ENCODE measurements around the gene RAB11A. TPM values are rescaled to one million over a fixed set of nuclear protein-coding genes. Genes with fewer than 3 reads are reported as not detected.

RAB11A gene
- polyA plus RNA-seq, 1 donor from 2014 or later: 600 TPM

- no peak overlapping the region for H3K27ac ChIP-seq (ENCODE audit: low read length)
- H3K4me2 ChIP-seq (ENCODE audit: low read length): no peak overlapping the region
- no peak overlapping the region for H3K4me3 ChIP-seq (ENCODE audit: low read length)
- no peak for TF ChIP-seq RAD21 (conservative IDR thresholded peaks at IDR 0.05)
- no peak for TF ChIP-seq MXI1 (conservative IDR thresholded peaks at IDR 0.05; ENCODE audit: poor library complexity, severe bottlenecking)
- TF ChIP-seq EP300 (conservative IDR thresholded peaks at IDR 0.05; ENCODE audit: poor library complexity, severe bottlenecking): no peak
- TF ChIP-seq SMC3 (conservative IDR thresholded peaks at IDR 0.05; ENCODE audit: poor library complexity): no peak
- no peak for TF ChIP-seq POLR2AphosphoS5 (IDR thresholded peaks at IDR 0.05)
- TF ChIP-seq TAF1 (IDR thresholded peaks at IDR 0.05; ENCODE audit: low read depth): no peak
- TF ChIP-seq, protein P1, sequence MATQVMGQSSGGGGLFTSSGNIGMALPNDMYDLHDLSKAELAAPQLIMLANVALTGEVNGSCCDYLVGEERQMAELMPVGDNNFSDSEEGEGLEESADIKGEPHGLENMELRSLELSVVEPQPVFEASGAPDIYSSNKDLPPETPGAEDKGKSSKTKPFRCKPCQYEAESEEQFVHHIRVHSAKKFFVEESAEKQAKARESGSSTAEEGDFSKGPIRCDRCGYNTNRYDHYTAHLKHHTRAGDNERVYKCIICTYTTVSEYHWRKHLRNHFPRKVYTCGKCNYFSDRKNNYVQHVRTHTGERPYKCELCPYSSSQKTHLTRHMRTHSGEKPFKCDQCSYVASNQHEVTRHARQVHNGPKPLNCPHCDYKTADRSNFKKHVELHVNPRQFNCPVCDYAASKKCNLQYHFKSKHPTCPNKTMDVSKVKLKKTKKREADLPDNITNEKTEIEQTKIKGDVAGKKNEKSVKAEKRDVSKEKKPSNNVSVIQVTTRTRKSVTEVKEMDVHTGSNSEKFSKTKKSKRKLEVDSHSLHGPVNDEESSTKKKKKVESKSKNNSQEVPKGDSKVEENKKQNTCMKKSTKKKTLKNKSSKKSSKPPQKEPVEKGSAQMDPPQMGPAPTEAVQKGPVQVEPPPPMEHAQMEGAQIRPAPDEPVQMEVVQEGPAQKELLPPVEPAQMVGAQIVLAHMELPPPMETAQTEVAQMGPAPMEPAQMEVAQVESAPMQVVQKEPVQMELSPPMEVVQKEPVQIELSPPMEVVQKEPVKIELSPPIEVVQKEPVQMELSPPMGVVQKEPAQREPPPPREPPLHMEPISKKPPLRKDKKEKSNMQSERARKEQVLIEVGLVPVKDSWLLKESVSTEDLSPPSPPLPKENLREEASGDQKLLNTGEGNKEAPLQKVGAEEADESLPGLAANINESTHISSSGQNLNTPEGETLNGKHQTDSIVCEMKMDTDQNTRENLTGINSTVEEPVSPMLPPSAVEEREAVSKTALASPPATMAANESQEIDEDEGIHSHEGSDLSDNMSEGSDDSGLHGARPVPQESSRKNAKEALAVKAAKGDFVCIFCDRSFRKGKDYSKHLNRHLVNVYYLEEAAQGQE (IDR thresholded peaks at IDR 0.05; ENCODE audit: borderline replicate concordance): no peak
- TF ChIP-seq EZH2 (IDR thresholded peaks at IDR 0.05; ENCODE audit: borderline replicate concordance, insufficient read depth, low read length, poor library complexity, severe bottlenecking): no peak
- no peak for TF ChIP-seq CTCF (IDR thresholded peaks at IDR 0.05; ENCODE audit: poor library complexity, severe bottlenecking)
- H2AFZ ChIP-seq (ENCODE audit: low read depth, low read length): no peak overlapping the region
- no peaks in the 10 kb centered on the region for H4K20me1 ChIP-seq (ENCODE audit: insufficient read depth)
- H3K36me3 ChIP-seq (ENCODE audit: insufficient read depth, low read length): peaks cover 17% of the 10 kb centered on the region
- H3K9me3 ChIP-seq (ENCODE audit: low read length): no peaks in the 10 kb centered on the region
- H3K27me3 ChIP-seq (ENCODE audit: insufficient read depth, low read depth, low read length): no peaks in the 10 kb centered on the region
- H3K79me2 ChIP-seq (replicated peaks; ENCODE audit: insufficient read depth, low read length): no peaks in the 10 kb centered on the region
- no peaks in the 10 kb centered on the region for H3K9me2 ChIP-seq (ENCODE audit: insufficient read depth, low read length)
- no peak overlapping the region for H3K9ac ChIP-seq (ENCODE audit: low read length)
- H3F3A ChIP-seq (ENCODE audit: insufficient read depth, low read length, poor library complexity, severe bottlenecking): no peaks in the 10 kb centered on the region
Measured at GRCh38 chr15:65901836-65902235, 32.5 kb downstream of the RAB11A start.

DNA sequence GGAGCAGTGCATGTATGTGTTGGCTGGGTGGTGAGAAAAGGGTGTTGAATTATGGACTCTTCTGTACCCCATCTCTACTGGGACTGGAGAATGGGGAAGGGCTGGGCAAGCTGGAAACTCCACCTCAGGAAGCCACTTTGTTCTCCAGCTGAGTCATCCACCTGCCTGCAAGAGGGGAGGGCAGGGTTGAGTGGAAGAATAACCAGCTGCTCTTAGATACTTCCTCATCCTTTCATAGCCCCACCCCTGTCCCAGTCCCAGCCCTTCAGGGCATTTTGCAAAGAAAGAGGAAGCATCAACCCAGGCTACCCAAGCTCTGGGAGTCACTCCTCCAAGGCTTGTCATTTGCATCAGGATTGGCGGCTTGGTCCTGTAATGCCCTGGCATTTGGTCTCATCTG is 33.1 kb downstream of the RAB11A start:
- TF ChIP-seq TAF1 (IDR thresholded peaks at IDR 0.05; ENCODE audit: low read depth): no peak
- H3K4me3 ChIP-seq (ENCODE audit: low read length): no peak overlapping the region
- H4K20me1 ChIP-seq (ENCODE audit: insufficient read depth): no peaks in the 10 kb centered on the region
- no peaks in the 10 kb centered on the region for H3K27me3 ChIP-seq (ENCODE audit: insufficient read depth, low read depth, low read length)
- no peaks in the 10 kb centered on the region for H3K79me2 ChIP-seq (replicated peaks; ENCODE audit: insufficient read depth, low read length)
- H3K36me3 ChIP-seq (ENCODE audit: insufficient read depth, low read length): peaks cover 17% of the 10 kb centered on the region
- H3K9me2 ChIP-seq (ENCODE audit: insufficient read depth, low read length): no peaks in the 10 kb centered on the region
- H2AFZ ChIP-seq (ENCODE audit: low read depth, low read length): no peak overlapping the region
- no peak overlapping the region for H3K9ac ChIP-seq (ENCODE audit: low read length)
- H3F3A ChIP-seq (ENCODE audit: insufficient read depth, low read length, poor library complexity, severe bottlenecking): no peaks in the 10 kb centered on the region
- H3K27ac ChIP-seq (ENCODE audit: low read length): no peak overlapping the region
- H3K9me3 ChIP-seq (ENCODE audit: low read length): no peaks in the 10 kb centered on the region
- H3K4me2 ChIP-seq (ENCODE audit: low read length): no peak overlapping the region
